ENCODE measurements around the gene MMP17. TPM values are rescaled to one million over a fixed set of nuclear protein-coding genes. Genes with fewer than 3 reads are reported as not detected.

The MMP17 gene
- total RNA-seq, 1 donor from 2014 or later, result 14.0 TPM

DNA sequence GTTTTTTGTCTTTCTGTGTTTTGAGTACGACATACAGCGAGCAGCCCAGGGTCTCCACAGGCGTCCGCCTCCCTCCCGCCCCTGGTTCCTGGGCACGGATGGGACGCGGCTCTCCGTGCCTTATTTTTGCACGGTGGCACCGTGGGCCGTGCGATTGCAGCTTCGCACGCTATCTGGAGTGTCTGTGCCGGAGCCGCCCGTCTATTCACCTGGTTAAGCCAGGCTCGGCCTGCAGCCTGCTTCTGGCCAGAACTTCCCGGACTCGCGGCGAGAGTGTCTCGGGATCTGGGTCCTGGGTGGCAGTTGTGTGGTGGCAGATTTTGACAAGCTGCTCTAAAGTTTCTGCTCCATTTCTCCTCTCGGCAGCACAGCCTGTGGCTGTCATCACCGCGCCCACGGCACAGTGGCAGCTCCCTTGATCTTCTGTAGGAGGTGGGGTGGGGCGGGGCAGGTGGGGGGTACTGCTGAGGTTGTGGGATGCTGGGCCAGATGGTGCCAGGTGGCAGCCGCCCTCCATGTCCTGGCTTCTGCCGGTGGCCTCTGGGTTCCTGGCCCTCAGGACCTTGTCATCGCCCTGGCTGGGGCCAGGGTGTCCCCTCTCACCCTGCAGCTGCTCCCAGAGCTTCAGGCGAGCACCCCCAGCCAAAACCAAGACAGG lies 2.9 kb downstream of the MMP17 start:
- DNase-seq, result peak; percentile 46

DNA sequence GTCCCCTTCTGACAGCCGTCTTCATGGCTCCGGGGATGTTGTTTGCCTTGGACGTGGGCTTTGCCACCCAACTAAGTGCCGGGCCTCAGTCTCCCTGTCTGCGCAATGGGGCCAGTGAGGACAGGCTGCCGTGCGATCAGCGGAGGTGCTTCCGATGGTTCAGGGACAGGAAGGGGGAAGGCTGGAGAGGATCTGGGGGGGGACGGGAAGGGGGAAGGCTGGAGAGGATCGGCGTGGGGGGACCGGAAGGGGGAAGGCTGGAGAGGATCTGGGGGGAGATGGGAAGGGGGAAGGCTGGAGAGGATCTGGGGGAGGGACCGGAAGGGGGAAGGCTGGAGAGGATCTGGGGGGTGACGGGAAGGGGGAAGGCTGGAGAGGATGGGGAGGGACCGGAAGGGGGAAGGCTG lies 3.4 kb downstream of the MMP17 start:
- DNase-seq, result peak; percentile 39

DNA sequence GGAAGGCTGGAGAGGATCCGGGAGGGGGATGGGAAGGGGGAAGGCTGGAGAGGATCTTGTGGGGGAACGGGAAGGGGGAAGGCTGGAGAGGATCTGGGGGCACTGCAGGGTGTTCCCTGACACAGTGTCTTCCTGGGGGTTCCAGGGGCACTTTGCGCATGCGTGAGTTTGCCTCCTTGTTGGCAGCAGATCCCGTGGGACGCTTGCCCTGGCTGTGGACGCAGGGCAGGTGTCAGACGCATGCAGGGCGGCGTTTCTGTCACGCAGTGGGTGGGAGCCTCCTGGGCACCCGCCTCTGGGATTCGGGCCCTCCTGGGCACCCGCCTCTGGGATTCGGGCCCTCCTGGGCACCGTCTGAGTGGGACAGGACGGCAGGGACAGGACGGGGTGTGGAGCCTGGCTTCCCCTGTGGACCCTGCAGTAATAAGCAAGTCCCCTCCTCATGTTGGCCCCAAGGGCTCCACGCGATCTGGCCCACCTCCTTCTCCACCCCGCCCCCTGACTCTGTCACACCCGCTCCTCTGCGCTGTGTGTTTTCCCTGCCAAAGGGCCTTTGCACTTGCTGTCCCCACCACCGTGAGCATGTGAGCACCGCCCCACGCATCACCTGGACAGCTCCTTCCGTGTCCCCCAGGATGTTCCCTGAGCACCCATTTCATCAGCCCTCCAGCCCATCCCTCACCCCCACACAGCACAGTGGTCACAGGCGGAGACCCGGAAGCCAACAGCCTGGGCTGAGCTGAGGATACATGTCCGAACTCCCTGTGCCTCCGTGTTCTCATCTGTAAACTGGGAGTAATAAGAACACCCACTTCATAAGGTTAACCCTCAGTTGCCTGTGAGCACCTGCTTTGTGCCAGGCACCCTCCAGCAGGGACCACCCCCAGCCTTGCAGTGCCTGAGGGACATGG lies 4.4 kb downstream of the MMP17 start:
- peak; percentile 61 for DNase-seq

DNA sequence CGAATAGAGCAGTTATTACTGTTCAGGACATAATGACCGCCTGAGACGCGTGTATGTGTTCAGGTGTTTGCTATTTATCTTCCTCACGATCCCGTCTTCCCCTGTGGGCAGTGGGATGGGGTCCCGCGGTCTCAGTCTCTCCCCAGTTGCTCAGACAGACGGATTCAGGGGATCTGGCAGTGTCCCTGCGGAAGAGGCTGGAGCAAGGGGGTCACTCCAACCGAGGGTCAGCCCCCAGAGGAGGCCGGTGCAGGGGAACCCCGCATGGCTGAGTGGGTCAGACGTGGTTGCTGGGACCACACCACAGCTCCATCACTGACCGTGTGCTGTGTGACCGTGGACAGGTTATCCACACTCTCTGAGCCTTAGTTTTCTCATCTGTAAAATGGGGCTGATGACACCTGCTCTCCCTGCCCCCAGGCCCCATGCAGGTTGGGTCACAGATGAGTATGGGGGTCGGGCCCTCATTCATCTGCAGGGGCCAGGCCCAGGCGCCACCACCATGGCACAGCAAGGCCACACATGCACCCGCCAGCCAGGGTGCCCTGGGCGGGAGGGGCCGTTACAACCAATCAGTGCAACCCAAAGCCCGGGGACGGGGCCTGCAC lies 5.2 kb downstream of the MMP17 start:
- DNase-seq, result no peak

DNA sequence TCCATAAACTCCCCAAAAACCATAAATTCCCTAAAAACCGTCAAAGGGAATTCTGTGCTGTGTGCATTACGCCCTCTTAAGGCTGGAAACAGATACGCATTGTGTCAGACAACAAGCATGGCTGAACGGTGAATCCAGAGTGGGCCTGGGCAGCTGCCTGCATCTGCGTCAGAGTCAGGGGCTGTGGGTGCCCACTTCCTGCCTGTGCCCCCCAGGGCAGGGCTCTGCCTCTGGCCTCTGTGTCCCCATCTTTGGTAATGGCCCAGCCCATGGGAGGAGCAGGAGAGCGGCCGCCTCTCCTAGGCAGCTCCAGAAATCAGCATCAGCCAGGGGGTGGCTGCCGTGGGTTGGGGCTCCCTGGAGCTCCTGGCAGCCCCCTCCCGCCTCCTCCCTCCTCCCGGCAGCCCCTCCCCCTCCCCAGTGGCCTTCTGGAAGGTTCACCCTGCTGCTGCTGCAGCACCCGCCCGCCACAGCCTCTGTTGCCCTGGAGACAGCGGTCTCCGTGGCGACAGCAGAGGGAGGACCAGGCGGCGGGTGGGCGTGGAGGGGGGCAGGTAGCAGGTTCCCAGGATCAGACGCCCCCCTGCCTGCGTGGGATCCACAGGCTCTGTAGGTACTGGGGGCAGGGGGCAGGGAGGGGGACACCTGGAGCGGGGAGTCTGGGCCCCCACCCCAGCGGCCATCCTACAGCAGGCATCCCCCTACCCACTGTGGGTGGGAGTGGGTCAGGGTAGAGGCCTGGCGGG lies 5.9 kb downstream of the MMP17 start:
- peak; percentile 55 for DNase-seq

DNA sequence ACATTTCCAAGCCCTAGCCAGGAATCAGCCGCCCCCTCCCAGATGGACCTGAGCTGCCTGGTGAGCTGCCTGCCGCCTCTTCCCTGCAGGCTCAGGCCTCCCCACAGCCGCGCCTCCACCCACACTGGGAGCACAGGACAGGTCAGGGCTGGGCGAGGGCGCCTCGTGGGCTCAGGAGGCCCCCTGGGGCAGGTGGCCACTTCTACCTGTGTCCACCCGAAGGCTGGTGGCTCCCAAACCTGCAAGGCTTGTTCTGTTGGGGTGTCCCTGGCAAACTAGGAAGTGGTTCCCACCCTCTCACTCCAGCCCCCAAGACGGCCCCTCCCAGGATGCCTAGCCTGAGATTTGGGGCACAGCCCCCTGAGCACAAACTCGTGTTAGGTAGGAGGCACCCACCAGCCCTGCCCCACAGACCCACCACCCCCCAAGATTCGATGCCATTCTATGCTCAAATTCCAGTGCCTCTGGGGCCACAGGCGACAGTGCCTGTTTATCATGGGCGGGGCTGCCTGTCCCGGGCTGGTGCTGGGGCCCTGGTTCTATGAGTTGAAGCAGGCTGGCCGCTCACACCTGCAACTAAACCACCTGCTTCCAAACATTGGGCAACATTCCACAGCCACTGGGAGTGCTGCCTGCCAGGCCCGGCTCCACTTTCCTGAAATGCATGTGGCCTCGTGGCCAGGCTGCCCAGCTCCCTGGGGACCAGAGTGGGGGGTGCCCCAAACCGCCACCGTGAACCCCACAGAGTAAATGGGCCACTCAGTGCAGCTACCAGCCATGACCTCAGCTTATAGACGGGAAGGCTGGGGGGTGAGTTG lies 6.8 kb downstream of the MMP17 start:
- DNase-seq, result no peak

DNA sequence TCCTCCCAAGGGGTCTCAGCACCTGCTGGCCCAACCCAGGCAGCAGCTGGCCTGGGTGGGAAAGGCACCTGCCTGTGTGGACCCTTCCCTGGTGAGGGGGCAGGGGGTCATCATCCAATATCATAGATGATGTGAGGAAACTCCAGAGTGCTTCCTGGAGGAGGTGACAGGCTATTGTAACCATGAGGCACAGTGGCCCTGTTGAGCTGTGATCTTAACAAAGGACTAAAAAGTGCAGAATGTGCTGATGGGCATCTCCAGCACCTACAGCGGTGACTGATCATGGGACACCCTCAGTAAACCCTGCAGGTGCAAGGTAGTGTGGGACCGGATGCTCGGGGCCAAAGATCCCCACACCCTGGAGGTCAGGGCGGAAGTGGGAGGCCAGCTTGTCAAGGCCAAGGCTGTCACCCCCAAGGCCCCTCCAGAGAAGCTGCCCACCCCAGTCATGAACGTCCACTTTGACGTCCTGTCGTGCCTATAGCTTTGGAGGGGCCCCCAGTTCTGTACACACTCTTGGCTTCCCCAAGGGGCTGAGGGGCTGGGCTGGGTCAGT lies 7.5 kb downstream of the MMP17 start:
- DNase-seq, result no peak

DNA sequence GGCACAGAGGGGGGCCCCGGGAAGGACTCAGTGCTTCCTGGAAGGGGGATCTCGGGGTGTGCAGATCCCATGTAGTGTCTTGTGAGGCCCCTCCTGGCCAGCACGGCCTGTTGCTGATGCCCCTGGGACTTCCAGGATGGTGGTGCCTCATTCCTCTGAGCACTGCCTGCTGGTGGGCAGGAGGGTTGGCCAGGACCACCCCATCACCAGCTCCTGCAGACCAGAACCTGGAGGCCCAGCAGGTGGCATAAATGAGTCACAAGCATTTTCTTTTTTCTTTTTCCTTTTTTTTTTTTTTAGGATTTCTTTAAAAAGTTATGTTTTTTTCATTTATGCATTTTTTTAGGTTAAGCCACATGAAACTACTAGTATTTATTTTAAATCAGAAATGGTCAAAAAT lies 8.0 kb downstream of the MMP17 start:
- peak; percentile 45 for DNase-seq

DNA sequence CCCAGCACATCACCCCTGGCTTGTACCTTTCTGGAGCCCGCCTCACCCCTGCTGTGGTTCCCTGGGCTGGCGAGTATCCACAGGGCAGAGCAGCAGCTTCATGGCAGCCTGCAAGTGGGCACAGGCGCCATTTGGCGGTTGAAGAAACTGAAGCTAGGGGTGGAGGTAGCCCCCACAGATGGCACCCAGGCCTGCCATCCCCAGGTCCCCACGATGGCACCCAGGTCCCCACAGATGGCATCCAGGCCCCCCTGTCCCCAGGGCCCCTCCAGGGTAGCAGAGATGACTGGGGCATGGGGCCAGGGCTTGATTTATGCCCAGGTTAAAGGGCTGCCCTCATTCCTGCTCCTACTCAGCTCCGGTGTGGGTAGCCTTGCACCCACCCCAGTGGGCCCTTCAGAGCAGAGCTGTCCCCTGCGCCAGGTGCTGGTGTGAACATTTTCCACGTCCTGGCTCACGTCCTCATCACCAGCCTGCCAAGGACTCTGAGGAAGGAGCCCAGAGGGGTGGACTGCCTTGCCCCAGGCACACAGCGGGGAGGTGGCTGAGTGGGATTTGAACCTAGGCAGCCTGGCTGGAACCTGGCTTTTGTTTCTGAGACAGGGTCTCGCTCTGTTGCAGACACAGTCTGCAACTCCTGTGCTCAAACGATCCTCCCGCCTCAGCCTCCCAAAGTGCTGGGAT lies 8.7 kb downstream of the MMP17 start:
- no peak for DNase-seq

DNA sequence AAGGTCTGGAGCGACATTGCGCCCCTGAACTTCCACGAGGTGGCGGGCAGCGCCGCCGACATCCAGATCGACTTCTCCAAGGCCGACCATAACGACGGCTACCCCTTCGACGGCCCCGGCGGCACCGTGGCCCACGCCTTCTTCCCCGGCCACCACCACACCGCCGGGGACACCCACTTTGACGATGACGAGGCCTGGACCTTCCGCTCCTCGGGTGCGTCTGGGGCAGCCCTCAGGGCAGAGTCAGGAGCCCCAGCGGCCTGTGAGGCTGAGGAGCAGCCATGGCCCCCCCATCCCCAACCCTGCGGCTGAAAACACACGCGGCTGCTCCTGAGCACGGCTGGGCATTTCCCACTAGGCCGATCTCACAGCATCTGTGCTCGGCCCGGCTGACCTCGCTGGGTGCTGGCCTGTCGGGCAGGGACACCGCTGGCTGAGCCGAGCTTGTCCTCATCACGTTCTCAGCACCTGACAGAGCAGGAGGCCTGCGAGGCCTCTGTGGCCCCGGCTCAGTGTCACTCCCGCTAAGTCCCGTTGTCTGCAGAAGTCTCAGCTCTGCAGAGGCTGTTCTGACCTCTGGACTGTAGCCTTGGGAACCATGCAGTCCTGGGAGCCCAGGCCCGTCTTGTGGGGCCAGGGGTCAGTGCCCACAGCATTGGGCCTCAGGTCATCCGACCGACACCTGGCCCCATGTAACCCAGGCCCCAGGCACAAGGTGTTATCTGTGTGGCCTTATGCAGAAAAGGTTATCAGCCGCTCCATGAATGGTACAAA lies 12.6 kb downstream of the MMP17 start:
- DNase-seq, result no peak

DNA sequence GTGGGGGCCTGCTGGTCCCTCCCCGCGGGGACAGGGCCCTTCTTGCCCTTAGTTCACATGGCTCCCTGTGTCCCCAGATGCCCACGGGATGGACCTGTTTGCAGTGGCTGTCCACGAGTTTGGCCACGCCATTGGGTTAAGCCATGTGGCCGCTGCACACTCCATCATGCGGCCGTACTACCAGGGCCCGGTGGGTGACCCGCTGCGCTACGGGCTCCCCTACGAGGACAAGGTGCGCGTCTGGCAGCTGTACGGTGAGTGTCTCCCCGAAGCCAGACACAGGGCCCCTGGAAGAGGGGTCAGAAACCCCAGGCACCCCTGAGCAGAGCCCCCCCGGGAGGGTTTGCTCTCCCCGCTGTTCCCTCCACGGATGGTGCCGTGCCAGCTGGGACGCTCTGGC lies 13.4 kb downstream of the MMP17 start:
- no peak for DNase-seq

DNA sequence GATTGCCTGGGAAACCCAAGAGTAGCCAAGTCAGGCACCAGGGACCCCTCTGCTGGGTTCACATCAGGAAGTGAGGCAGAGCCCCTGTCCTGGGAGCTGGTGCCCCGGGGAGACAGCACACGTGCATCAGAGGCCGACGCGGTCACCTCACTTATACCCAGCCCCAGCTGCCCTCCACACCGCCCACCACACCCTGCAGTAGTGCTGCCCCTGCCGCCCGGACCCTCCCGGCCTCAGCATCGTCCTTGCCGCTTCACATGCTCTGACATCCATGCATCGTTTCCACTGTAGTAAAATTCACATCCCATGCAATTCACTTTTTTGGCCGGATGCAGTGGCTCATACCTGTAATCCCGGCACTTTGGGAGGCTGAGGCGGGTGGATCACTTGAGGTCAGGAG lies 14.0 kb downstream of the MMP17 start:
- DNase-seq, result no peak

DNA sequence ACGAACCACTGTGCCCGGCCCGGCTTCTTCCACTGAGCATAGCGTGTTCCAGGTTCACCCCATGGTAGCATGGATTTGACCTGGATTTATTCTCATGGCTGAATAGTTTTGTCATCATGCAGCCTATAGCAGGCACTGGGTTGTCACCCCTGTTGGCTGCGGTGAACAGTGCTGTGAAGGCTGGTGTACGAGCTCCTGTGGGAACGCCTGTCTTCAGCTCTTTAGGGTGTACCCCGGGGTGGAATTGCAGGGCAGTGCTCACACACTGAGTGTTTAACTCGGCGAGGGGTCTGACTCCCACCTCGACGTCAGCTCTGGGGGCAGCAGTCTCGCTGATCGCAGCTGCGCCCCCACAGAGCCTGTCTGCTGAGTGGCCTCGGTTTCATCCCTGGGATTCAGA lies 15.3 kb downstream of the MMP17 start:
- DNase-seq, result no peak

DNA sequence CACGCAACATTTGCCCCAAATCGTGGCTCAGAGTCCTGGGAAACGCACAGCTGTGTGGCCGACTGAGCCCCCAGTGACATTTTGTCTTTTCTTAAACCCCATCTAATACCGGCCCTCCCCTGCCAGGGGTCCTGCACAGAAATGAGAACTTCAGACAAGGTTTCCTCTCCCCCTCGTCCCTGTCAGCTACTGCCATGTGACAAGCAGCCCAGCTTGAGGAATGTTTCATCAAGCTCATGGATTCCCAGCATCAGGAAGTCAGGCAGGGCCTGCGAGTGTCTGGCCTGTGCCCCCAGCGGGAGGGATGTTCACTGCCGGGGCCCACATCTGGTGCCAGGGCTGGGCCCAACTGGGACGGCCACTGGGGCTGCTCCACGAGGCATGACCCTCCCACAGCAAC lies 15.9 kb downstream of the MMP17 start:
- DNase-seq, result no peak

DNA sequence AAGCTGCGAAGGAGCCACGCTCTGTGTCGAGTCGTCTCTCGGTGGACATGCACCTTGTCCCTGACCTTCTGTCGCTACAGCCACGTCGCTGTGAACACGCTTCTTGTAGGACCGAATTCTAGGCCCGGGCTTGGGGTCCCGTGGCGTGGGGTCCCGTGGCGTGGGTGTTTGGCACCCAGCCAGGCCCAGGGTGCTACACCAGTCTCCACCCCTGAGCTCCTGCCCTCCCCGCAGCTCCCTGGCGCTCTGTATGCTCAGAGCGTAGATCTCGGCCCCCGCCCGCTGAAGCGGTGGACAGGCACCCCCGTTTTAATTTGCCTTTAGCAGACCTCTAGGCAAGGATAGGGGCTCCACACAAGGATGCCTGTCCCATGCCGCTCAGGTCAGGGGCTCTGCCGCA lies 16.5 kb downstream of the MMP17 start:
- DNase-seq, result no peak

DNA sequence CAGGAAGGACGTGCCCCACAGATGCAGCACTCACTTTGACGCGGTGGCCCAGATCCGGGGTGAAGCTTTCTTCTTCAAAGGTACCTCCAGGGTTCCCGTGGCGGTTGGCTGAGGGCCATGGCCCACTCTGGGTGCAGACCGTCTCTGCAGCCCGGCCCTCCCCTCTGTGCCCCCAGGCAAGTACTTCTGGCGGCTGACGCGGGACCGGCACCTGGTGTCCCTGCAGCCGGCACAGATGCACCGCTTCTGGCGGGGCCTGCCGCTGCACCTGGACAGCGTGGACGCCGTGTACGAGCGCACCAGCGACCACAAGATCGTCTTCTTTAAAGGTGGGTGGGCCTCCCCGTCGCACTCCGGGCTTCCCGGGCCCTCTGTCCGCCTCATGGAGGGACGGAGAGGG lies 16.9 kb downstream of the MMP17 start:
- DNase-seq, result no peak

DNA sequence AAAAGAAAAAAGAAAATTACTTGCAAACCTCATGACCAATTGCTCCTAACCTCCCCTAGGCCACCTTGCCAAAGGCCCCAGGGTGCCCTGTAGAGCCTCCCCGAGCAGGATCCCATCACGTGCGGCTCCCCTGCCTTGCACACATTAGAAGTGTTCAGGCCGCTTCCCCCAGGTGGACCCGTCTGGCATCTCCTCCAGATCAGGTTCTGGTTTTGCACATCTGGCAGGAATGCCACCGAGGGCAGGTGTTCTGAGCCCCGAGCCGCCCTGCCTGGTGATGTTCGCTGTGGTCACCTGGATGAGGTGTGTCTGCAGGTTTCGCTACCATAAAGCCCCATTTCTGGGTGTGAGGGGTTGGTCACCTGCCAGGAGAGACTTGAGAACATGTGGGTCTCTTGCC lies 19.3 kb downstream of the MMP17 start:
- no peak for DNase-seq

DNA sequence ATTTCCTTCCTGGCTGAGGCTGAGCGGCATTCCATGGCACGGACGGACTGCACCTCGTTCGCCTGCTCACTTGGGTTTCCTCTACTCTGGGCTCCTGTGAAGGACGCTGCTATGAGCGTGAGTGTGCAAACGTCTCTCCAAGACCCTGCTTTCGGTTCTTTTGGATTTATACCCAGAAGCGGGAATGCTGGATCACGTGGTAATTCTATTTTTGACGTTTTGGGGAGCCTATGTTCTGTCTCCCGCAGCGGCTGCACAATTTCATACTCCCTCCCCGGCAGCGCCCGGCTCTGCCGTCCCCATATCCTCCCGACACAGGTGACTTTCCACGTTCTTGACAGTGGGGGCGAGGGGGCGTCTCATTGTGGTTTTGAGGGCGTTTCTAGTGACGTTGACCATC lies 20.6 kb downstream of the MMP17 start:
- no peak for DNase-seq

DNA sequence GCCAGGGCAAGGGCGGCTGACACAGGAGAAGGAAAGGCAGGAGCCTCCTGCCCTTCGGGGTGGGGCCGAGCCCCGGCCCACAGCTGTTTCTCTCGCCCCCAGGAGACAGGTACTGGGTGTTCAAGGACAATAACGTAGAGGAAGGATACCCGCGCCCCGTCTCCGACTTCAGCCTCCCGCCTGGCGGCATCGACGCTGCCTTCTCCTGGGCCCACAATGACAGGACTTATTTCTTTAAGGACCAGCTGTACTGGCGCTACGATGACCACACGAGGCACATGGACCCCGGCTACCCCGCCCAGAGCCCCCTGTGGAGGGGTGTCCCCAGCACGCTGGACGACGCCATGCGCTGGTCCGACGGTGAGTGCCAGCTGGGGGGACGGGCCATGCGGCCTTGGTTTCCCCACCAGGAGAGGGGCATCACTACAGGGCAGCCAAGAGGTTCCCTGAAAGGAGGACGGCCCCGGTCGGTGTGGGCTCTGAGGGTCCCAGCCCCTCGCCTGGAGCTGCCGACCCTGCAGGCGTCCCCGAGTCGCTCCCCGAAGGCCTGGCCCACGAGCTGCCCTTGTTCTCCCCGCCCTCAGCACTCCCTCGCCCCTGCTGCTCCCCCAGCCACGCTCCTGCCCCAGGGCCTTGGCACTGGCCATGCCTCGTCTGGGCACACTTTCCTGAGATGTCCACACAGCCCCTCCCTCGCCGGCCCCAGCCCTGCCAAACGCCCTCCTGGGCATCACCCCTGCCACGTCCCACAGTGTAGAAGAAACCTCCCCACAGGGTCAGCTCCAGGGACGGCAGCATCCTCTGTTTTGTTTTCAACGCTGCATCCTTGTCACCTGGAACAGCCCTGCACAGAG lies 21.7 kb downstream of the MMP17 start:
- DNase-seq, result no peak
